ENCODE data around the gene FSD2. TPM values are rescaled to one million over a fixed set of nuclear protein-coding genes. Genes with fewer than 3 reads are reported as not detected.

FSD2 gene
- total and polyA plus RNA-seq, 9 donors = 0.01 to 0.05 TPM; not detected in 7

GRCh38 chr15:82726816-82727215 lies 79.1 kb downstream of the FSD2 start:
- H3K4me1 ChIP-seq (ENCODE audit: insufficient read depth) = no peaks in the 10 kb centered on the region
- H3K27me3 ChIP-seq = no peaks in the 10 kb centered on the region
- H3K36me3 ChIP-seq = no peaks in the 10 kb centered on the region
- intact Hi-C loops (cut with DNase I) = no loop called here
- no peak for DNase-seq
- TF ChIP-seq EP300 (IDR thresholded peaks at IDR 0.05) (no peak), POLR2A (IDR thresholded peaks at IDR 0.05) (no peak), CTCF (IDR thresholded peaks at IDR 0.05) (no peak)
- H3K9me3 ChIP-seq = no peaks in the 10 kb centered on the region
- no peak overlapping the region for H3K27ac ChIP-seq
- 90 to 94% (median 94%) methylated on average over 10 of the region's 10 CpGs for WGBS, 3 donors
- no peak overlapping the region for H3K4me3 ChIP-seq

- H3K27me3 ChIP-seq = no peaks in the 10 kb centered on the region
- WGBS, 3 donors = 76 to 93% (median 76%) methylated on average over 4 of the region's 4 CpGs
- peaks cover 2% of the 10 kb centered on the region for H3K4me1 ChIP-seq (ENCODE audit: insufficient read depth)
- intact Hi-C loops (cut with DNase I) = no loop called here
- no peak overlapping the region for H3K27ac ChIP-seq
- DNase-seq = no peak
- TF ChIP-seq EP300 (IDR thresholded peaks at IDR 0.05) = no peak
- no peak for TF ChIP-seq CTCF (IDR thresholded peaks at IDR 0.05)
- TF ChIP-seq POLR2A (IDR thresholded peaks at IDR 0.05) = no peak
- H3K36me3 ChIP-seq = no peaks in the 10 kb centered on the region
- H3K4me3 ChIP-seq = no peak overlapping the region
- H3K9me3 ChIP-seq = no peaks in the 10 kb centered on the region
These were observed 90.9 kb downstream of the FSD2 start for GRCh38 chr15:82715003-82715402.

GRCh38 chr15:82714016-82714415 lies 91.9 kb downstream of the FSD2 start:
- no peak overlapping the region for H3K4me3 ChIP-seq
- no peak for DNase-seq
- H3K27ac ChIP-seq = no peak overlapping the region
- H3K27me3 ChIP-seq = no peaks in the 10 kb centered on the region
- 68 to 86% (median 81%) methylated on average over 3 of the region's 3 CpGs for WGBS, 3 donors
- no peaks in the 10 kb centered on the region for H3K36me3 ChIP-seq
- no peak for TF ChIP-seq CTCF (IDR thresholded peaks at IDR 0.05)
- no peak for TF ChIP-seq EP300 (IDR thresholded peaks at IDR 0.05)
- no peak for TF ChIP-seq POLR2A (IDR thresholded peaks at IDR 0.05)
- H3K9me3 ChIP-seq = no peaks in the 10 kb centered on the region
- H3K4me1 ChIP-seq (ENCODE audit: insufficient read depth) = peaks cover 9% of the 10 kb centered on the region
- intact Hi-C loops (cut with DNase I) = no loop called here

GRCh38 chr15:82712036-82712435 lies 93.8 kb downstream of the FSD2 start:
- no peaks in the 10 kb centered on the region for H3K36me3 ChIP-seq
- intact Hi-C loops (cut with DNase I) = no loop called here
- no peak overlapping the region for H3K4me3 ChIP-seq
- no peak for TF ChIP-seq POLR2A (IDR thresholded peaks at IDR 0.05)
- no peak for TF ChIP-seq EP300 (IDR thresholded peaks at IDR 0.05)
- TF ChIP-seq CTCF (IDR thresholded peaks at IDR 0.05) = no peak
- 62 to 86% (median 73%) methylated on average over 3 of the region's 3 CpGs for WGBS, 3 donors
- no peaks in the 10 kb centered on the region for H3K27me3 ChIP-seq
- H3K9me3 ChIP-seq = no peaks in the 10 kb centered on the region
- H3K4me1 ChIP-seq (ENCODE audit: insufficient read depth) = peaks cover 11% of the 10 kb centered on the region
- H3K27ac ChIP-seq = no peak overlapping the region
- DNase-seq = no peak

Data from ovary (tissue), 9 donors.